Esophagus muscularis mucosa (tissue), 4 donors: Measurements from ENCODE around the gene MAZ.

ENCODE experiments used
- CTCF ChIP-seq, 3 experiments: fragments of 200-600 bp in 2 of 3; fragments of 450-650 bp in 1 of 3; sonication (generic) in 2 of 3; IDR thresholded peaks; one replicate each; pipeline ENCODE4 v1.5.1; 2017 to 2019; ENCODE audit warnings: antibody characterized with exemption in 3 of 3, mild to moderate bottlenecking in 2 of 3, moderate library complexity in 1 of 3
- EP300 ChIP-seq: sonication (generic); formaldehyde crosslinking; IDR thresholded peaks from one replicate; pipeline ENCODE4 v1.6.1; 2017; ENCODE audit warnings: antibody characterized with exemption
- POLR2A ChIP-seq: fragments of 450-650 bp; IDR thresholded peaks from one replicate; pipeline ENCODE4 v1.6.1; 2017; ENCODE audit warnings: antibody characterized with exemption, moderate library complexity, mild to moderate bottlenecking, low read depth
- POLR2AphosphoS5 ChIP-seq, 2 donors: sonication (generic); formaldehyde crosslinking; IDR thresholded peaks; one replicate each; pipeline ENCODE4 v1.6.1; 2017; ENCODE audit warnings: antibody characterized with exemption in 2 of 2

GRCh38 chr16:29858149-29858849 is 52.0 kb downstream of the MAZ start:
- TF ChIP-seq POLR2A (no peak), CTCF (IDR thresholded peaks at IDR 0.05) (no peak), EP300 (no peak), POLR2AphosphoS5 (IDR thresholded peaks at IDR 0.05) (no peak)
